Right cardiac atrium (tissue), 5 donors: ENCODE measurements around the gene NOP16. TPM values are rescaled to one million over a fixed set of nuclear protein-coding genes. Genes with fewer than 3 reads are reported as not detected.
A peak's percentile ranks its signal among the peaks of the same experiment; 100 is the strongest.

Source experiments
- ATAC-seq, 2 donors: fragments of 200-7000 bp; cut with Tn5 transposase; one replicate each; pipeline versions ENCODE4 v1.8.0 to v1.9.1; 2020; ENCODE audit warnings: moderate library complexity in 2 of 2, mild to moderate bottlenecking in 1 of 2
- DNase-seq, 3 donors: peaks; one replicate each; pipeline ENCODE4 v3.0.0-alpha.2; 2020
- H3K27ac ChIP-seq: one replicate; pipeline ENCODE4 v1.5.1; 2013; ENCODE audit warnings: mild to moderate bottlenecking, low read length, control low read depth, moderate library complexity
- H3K27me3 ChIP-seq: one replicate; pipeline ENCODE4 v1.6.1; 2013; ENCODE audit not compliant: control insufficient read depth, insufficient read depth
- H3K4me1 ChIP-seq: one replicate; pipeline ENCODE4 v1.6.1; 2013; ENCODE audit warnings: low read length; ENCODE audit not compliant: control insufficient read depth, insufficient read depth
- H3K4me3 ChIP-seq: one replicate; pipeline ENCODE4 v1.5.1; 2013; ENCODE audit warnings: low read length, control low read depth
- H3K9me3 ChIP-seq: one replicate; pipeline ENCODE4 v1.6.1; 2013; ENCODE audit warnings: low read length; ENCODE audit not compliant: control insufficient read depth
- WGBS: extraction: QIAGEN DNeasy Blood & Tissue Kit; methylation state at CpG from one replicate; pipeline ENCODE4 v1.1.7; 2013; 5-methylcytosine and 5-hydroxymethylcytosine counted together
- intact Hi-C, 4 donors: fragments of 100-400 bp; cut with DNase I; formaldehyde crosslinking; loops; one replicate each; pipeline versions ENCODE4 v1.11.0 to v1.14.0; 2022 to 2023
- polyA plus RNA-seq: library from polyadenylated mRNA; stranded (reverse); fragments of 200-250 nt; gene quantifications from one replicate; pipeline ENCODE4 v1.2.3, GENCODE V29; 2013
- total RNA-seq, 4 donors: library from RNA; stranded (reverse); fragmentation: NEBNext Ultra II Directional; extraction: Animal tissue kit (Norgen Biotek cat#: 25700); gene quantifications; one replicate each; pipeline ENCODE4 v1.2.1, GENCODE V29; 2021
- donor health status: healthy with polysubstance abuse.
- donor health status: DM: no; HTN: yes; CAD: no.
- donor health status: DM: no; HTN: no; CAD: no.
- donor health status: DM: no; HTN: yes; CAD: no; lungs with severe emphysema.
- donor health status: DM: yes; HTN: yes; CAD: no.

NOP16 gene
- total and polyA plus RNA-seq, 5 donors: 16.6 to 28.8 (median 18.1) TPM

DNA sequence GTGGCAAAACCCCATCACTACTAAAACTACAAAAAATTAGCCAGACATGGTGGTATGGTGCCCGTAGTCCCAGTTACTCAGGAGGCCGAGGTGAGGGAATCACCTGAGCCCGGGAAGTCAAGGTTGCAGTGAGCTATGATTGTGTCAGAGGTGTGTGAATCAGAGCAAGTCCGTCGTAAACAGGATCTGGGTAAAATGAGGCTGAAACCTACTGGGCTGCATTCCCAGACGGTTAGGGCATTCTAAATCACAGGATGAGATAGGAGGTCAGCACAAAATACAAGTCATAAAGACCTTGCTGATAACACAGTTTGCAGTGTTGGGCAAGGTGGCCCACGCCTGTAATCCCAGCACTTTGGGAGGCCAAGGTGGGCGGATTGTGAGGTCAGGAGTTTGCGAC is 29.9 kb upstream of the NOP16 start:
- intact Hi-C loops: loop anchor here in 1 of 4 donors (10.0 kb wide), 1 partner anchor 117 kb away; the partner anchor contains the start of gene RNF44
- 79% methylated on average over 9 of the region's 9 CpGs for WGBS
- H3K4me1 ChIP-seq: peaks cover 6% of the 10 kb centered on the region
- DNase-seq (peak in 1 of 3 donors; percentile 30), ATAC-seq (no peak)
- H3K9me3 ChIP-seq: no peaks in the 10 kb centered on the region
- H3K4me3 ChIP-seq: no peak overlapping the region
- no peak overlapping the region for H3K27ac ChIP-seq
- H3K27me3 ChIP-seq: no peaks in the 10 kb centered on the region

GRCh38 chr5:176416965-176417364 is 28.6 kb upstream of the NOP16 start:
- H3K4me3 ChIP-seq: no peak overlapping the region
- DNase-seq (peak in 1 of 3 donors; percentile 27), ATAC-seq (no peak)
- peaks cover 11% of the 10 kb centered on the region for H3K4me1 ChIP-seq
- no peak overlapping the region for H3K27ac ChIP-seq
- intact Hi-C loops: loop anchor here in 1 of 4 donors (2.0 to 10.0 kb wide), 2 partner anchors 30 to 118 kb away; partner anchors contain the start of gene RNF44
- H3K27me3 ChIP-seq: no peaks in the 10 kb centered on the region
- no peaks in the 10 kb centered on the region for H3K9me3 ChIP-seq
- 72% methylated on average over 11 of the region's 11 CpGs for WGBS

GRCh38 chr5:176415952-176416924 is 27.8 kb upstream of the NOP16 start, which contains the start of gene CLTB:
Gene CLTB, minus strand, starts transcription at chr5:176416539. Its CDS starts 176 bp downstream, at chr5:176416363.
- H3K4me1 ChIP-seq: peaks cover 11% of the 10 kb centered on the region
- peak within 1 kb of the TSS; percentile 93 for H3K4me3 ChIP-seq
- peak within 1 kb of the TSS; percentile 82 for H3K27ac ChIP-seq
- no peaks in the 10 kb centered on the region for H3K9me3 ChIP-seq
- WGBS: 2% methylated on average over 107 of the region's 107 CpGs
- DNase-seq: peak; percentile 91 to 97 (median 97)
- H3K27me3 ChIP-seq: no peaks in the 10 kb centered on the region
- ATAC-seq: peak; percentile 94 to 96
- intact Hi-C loops: loop anchor here in 1 of 4 donors (2.0 to 10.0 kb wide), 2 partner anchors 31 to 119 kb away; partner anchors contain the start of gene RNF44

DNA sequence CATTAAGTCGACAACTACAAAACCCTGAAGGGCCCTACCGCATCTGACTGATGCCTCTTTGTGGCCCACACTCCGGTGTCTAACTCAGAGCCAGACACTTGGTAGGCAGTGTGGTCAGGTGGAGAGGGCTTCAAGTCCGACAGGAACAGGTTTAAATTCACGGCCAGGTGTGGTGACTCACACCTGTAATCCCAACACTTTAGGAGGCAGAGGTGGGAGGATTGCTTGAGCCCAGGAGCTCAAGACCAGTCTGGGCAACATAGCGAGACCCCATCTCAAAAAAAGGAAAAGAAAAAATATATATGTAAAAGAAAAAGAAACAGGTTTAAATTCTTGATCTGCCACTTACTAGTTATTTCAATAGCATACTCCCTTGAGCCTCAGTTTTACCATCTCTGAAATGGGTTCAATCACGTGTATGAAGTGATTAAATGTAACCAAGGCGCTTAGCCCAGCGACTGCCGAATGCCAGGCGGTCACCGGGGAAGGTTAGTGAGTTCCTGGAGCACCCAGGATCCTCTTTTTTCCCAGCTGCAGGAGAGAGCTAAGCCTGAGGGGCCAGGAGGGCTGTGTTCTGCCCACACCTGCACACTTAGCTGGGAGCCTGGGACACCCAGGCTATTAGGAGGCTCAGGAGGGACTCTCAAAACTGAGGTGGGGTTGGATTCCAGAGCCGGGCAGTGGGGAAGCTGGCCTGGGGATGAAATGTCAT is 27.0 kb upstream of the NOP16 start:
- H3K27ac ChIP-seq: peak overlapping the region; percentile 82
- DNase-seq (no peak), ATAC-seq (no peak)
- peak overlapping the region; percentile 93 for H3K4me3 ChIP-seq
- H3K27me3 ChIP-seq: no peaks in the 10 kb centered on the region
- peaks cover 11% of the 10 kb centered on the region for H3K4me1 ChIP-seq
- intact Hi-C loops: loop anchor here in 1 of 4 donors (10.0 kb wide), 1 partner anchor 119 kb away; the partner anchor contains the start of gene RNF44
- H3K9me3 ChIP-seq: no peaks in the 10 kb centered on the region
- 64% methylated on average over 13 of the region's 13 CpGs for WGBS

- no peak overlapping the region for H3K27ac ChIP-seq
- no peak for ATAC-seq
- H3K4me1 ChIP-seq: peaks cover 11% of the 10 kb centered on the region
- no peak for DNase-seq
- 73% methylated on average over 3 of the region's 3 CpGs for WGBS
- no peaks in the 10 kb centered on the region for H3K27me3 ChIP-seq
- H3K9me3 ChIP-seq: no peaks in the 10 kb centered on the region
- no peak overlapping the region for H3K4me3 ChIP-seq
- intact Hi-C loops: loop anchor here in 1 of 4 donors (10.0 kb wide), 1 partner anchor 120 kb away; the partner anchor contains the start of gene RNF44
These were observed 26.3 kb upstream of the NOP16 start for GRCh38 chr5:176414704-176415103.

DNA sequence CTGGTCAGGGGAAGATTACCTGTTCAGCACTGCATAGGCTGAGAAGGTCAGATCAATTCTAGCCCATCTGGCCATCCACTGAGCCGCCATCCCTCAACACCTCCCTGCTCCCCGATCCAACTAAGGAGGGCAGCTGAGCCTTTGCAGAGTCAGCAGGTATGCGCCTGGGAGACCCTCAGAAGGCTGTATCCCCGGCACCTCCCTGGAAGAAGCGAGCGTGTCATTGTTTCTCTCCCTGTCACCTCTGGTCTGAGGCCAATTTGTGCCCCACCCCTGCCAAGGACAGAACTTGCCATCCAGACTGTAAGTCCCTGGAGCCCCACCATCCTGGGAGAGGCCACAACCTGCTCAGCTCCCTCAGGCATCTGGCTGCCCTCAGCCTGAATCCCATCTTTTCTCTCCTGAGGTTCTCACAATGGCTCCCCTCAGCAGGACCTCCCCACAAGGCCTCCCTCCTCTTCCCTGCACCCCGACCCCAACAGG is 25.4 kb upstream of the NOP16 start:
- no peaks in the 10 kb centered on the region for H3K27me3 ChIP-seq
- 82% methylated on average over 7 of the region's 7 CpGs for WGBS
- H3K4me3 ChIP-seq: no peak overlapping the region
- H3K27ac ChIP-seq: peak overlapping the region; percentile 32
- H3K9me3 ChIP-seq: no peaks in the 10 kb centered on the region
- ATAC-seq (no peak), DNase-seq (peak in 1 of 3 donors; percentile 54)
- intact Hi-C loops: loop anchor here in 1 of 4 donors (10.0 kb wide), 1 partner anchor 121 kb away; the partner anchor contains the start of gene RNF44
- peaks cover 11% of the 10 kb centered on the region for H3K4me1 ChIP-seq

DNA sequence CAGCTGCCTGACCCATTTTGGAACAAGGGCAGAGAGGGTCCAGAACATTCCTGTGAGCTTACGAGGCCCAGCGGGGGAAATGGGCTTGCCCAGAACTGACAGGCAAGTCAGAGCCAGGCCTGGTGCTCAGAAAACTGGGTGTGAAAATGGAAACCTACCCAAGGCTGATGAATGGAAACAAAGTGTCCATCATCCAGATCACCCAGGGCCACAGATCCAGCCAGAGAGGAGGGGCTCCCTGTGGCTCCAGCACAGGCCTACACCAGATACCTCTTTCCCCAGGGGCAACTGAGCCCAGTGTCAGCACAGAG is 24.8 kb upstream of the NOP16 start:
- intact Hi-C loops: loop anchor here in 1 of 4 donors (10.0 kb wide), 1 partner anchor 122 kb away; the partner anchor contains the start of gene RNF44
- peak; percentile 77 to 83 (median 78) for DNase-seq
- Histone ChIP-seq H3K27ac (peak overlapping the region; percentile 65), H3K9me3 (no peaks in the 10 kb centered on the region), H3K27me3 (no peaks in the 10 kb centered on the region), H3K4me1 (peaks cover 11% of the 10 kb centered on the region), H3K4me3 (no peak overlapping the region)
- WGBS: 33% methylated on average over 2 of the region's 2 CpGs
- peak; percentile 36 to 47 for ATAC-seq

GRCh38 chr5:176412517-176413254 is 24.3 kb upstream of the NOP16 start:
- DNase-seq (no peak), ATAC-seq (no peak)
- intact Hi-C loops: loop anchor here in 1 of 4 donors (10.0 kb wide), 1 partner anchor 122 kb away; the partner anchor contains the start of gene RNF44
- 69% methylated on average over 10 of the region's 10 CpGs for WGBS
- H3K4me1 ChIP-seq: peaks cover 11% of the 10 kb centered on the region
- no peaks in the 10 kb centered on the region for H3K9me3 ChIP-seq
- no peak overlapping the region for H3K4me3 ChIP-seq
- peak overlapping the region; percentile 65 for H3K27ac ChIP-seq
- no peaks in the 10 kb centered on the region for H3K27me3 ChIP-seq

DNA sequence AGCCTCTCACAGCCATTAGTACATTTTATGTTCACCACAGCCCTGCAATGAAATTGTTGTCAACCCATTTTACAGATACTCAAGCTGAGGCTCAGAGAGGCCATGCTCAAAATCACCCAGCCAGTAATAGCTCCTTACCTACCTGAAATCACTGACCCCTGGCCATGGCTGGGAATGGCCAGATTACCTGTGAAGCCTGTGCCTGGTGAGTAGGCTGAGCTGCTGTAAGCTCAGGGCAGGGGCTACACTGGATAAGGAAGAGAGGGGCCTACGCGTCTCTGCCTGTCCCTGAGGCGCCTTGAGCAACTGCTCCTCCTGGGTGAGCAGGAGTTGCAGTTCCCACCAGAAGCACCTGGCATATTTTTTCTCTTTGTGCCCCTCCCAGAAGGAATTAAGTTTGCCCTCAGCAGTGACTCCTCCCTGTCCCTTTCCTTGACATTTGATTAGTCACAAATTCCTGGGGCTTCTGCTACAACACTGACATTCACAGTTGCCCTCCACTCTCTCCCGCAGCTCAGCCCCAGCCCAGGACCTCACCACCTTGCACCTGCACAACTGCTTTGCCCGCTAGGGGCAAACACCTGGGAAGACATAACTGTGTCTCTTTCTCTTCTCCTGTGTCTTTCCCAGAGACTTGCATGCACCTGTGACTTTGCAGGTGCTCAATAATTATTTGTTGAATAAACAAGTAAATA is 22.2 kb upstream of the NOP16 start:
- H3K4me1 ChIP-seq: peaks cover 11% of the 10 kb centered on the region

More for the DNA sequence above, 22.2 kb upstream of the NOP16 start:
- intact Hi-C loops: loop anchor here in 1 of 4 donors (10.0 kb wide), 1 partner anchor 124 kb away; the partner anchor contains the start of gene RNF44
- Histone ChIP-seq H3K27ac (no peak overlapping the region), H3K9me3 (no peaks in the 10 kb centered on the region), H3K27me3 (no peaks in the 10 kb centered on the region), H3K4me3 (no peak overlapping the region)
- ATAC-seq: no peak
- DNase-seq: peak in 1 of 3 donors; percentile 29
- WGBS: 90% methylated on average over 5 of the region's 5 CpGs
